ENCODE results near the gene SYNE3. TPM values are rescaled to one million over a fixed set of nuclear protein-coding genes. Genes with fewer than 3 reads are reported as not detected.

Gene SYNE3
- total RNA-seq, 1 donor from 2014 or later = 21.4 TPM

GRCh38 chr14:95526483-95527386 lies 10.3 kb upstream of the SYNE3 start:
- Histone ChIP-seq H3K27ac (ENCODE audit: low read depth, low read length) (peak overlapping the region; percentile 44), H3K9me3 (ENCODE audit: control insufficient read depth in 3 of 3, low read length in 3 of 3) (no peaks in the 10 kb centered on the region), H3K27me3 (ENCODE audit: control insufficient read depth in 3 of 3, insufficient read depth in 3 of 3, low read length in 3 of 3) (no peaks in the 10 kb centered on the region), H3K36me3 (ENCODE audit: control insufficient read depth in 3 of 3, insufficient read depth in 3 of 3, low read length in 3 of 3) (peaks cover 0 to 3% (median 3%) of the 10 kb centered on the region in 3 donors), H3K9ac (ENCODE audit: low read depth in 1 of 3, low read length in 3 of 3) (peak overlapping the region in 2 of 3 donors; percentile 2 to 38), H3K4me1 (ENCODE audit: control insufficient read depth in 3 of 3, insufficient read depth in 3 of 3, low read length in 3 of 3) (peaks cover 27 to 53% (median 33%) of the 10 kb centered on the region in 3 donors), H3K4me3 (ENCODE audit: low read length in 3 of 3) (peak overlapping the region in 1 of 3 donors; percentile 27)

- Histone ChIP-seq H3K4me3 (ENCODE audit: low read length in 3 of 3) (no peak overlapping the region), H3K4me1 (ENCODE audit: control insufficient read depth in 3 of 3, insufficient read depth in 3 of 3, low read length in 3 of 3) (peaks cover 22 to 47% (median 30%) of the 10 kb centered on the region in 3 donors), H3K9me3 (ENCODE audit: control insufficient read depth in 3 of 3, low read length in 3 of 3) (no peaks in the 10 kb centered on the region), H3K36me3 (ENCODE audit: control insufficient read depth in 3 of 3, insufficient read depth in 3 of 3, low read length in 3 of 3) (peaks cover 0 to 3% (median 3%) of the 10 kb centered on the region in 3 donors), H3K27ac (ENCODE audit: low read depth, low read length) (no peak overlapping the region), H3K27me3 (ENCODE audit: control insufficient read depth in 3 of 3, insufficient read depth in 3 of 3, low read length in 3 of 3) (no peaks in the 10 kb centered on the region), H3K9ac (ENCODE audit: low read depth in 1 of 3, low read length in 3 of 3) (peak overlapping the region in 1 of 3 donors; percentile 3)
Observed at GRCh38 chr14:95525999-95526398, 9.5 kb upstream of the SYNE3 start.

- Histone ChIP-seq H3K27ac (ENCODE audit: low read depth, low read length) (no peak overlapping the region), H3K4me3 (ENCODE audit: low read length in 3 of 3) (no peak overlapping the region), H3K27me3 (ENCODE audit: control insufficient read depth in 3 of 3, insufficient read depth in 3 of 3, low read length in 3 of 3) (no peaks in the 10 kb centered on the region), H3K36me3 (ENCODE audit: control insufficient read depth in 3 of 3, insufficient read depth in 3 of 3, low read length in 3 of 3) (no peaks in the 10 kb centered on the region), H3K4me1 (ENCODE audit: control insufficient read depth in 3 of 3, insufficient read depth in 3 of 3, low read length in 3 of 3) (peaks cover 18 to 44% (median 36%) of the 10 kb centered on the region in 3 donors), H3K9me3 (ENCODE audit: control insufficient read depth in 3 of 3, low read length in 3 of 3) (no peaks in the 10 kb centered on the region), H3K9ac (ENCODE audit: low read depth in 1 of 3, low read length in 3 of 3) (no peak overlapping the region)
Observed at GRCh38 chr14:95524706-95525512, 8.5 kb upstream of the SYNE3 start.

GRCh38 chr14:95523815-95524448 lies 7.5 kb upstream of the SYNE3 start:
- no peak overlapping the region for H3K27ac ChIP-seq (ENCODE audit: low read depth, low read length)
- no peak overlapping the region for H3K9ac ChIP-seq (ENCODE audit: low read depth in 1 of 3, low read length in 3 of 3)
- H3K4me1 ChIP-seq (ENCODE audit: control insufficient read depth in 3 of 3, insufficient read depth in 3 of 3, low read length in 3 of 3) = peaks cover 23 to 47% (median 40%) of the 10 kb centered on the region in 3 donors
- H3K36me3 ChIP-seq (ENCODE audit: control insufficient read depth in 3 of 3, insufficient read depth in 3 of 3, low read length in 3 of 3) = no peaks in the 10 kb centered on the region
- no peaks in the 10 kb centered on the region for H3K9me3 ChIP-seq (ENCODE audit: control insufficient read depth in 3 of 3, low read length in 3 of 3)
- H3K27me3 ChIP-seq (ENCODE audit: control insufficient read depth in 3 of 3, insufficient read depth in 3 of 3, low read length in 3 of 3) = no peaks in the 10 kb centered on the region
- H3K4me3 ChIP-seq (ENCODE audit: low read length in 3 of 3) = peak overlapping the region in 1 of 3 donors; percentile 38

- Histone ChIP-seq H3K36me3 (ENCODE audit: control insufficient read depth in 3 of 3, insufficient read depth in 3 of 3, low read length in 3 of 3) (no peaks in the 10 kb centered on the region), H3K4me1 (ENCODE audit: control insufficient read depth in 3 of 3, insufficient read depth in 3 of 3, low read length in 3 of 3) (peaks cover 27 to 53% (median 45%) of the 10 kb centered on the region in 3 donors), H3K4me3 (ENCODE audit: low read length in 3 of 3) (peak overlapping the region in 1 of 3 donors; percentile 15), H3K27me3 (ENCODE audit: control insufficient read depth in 3 of 3, insufficient read depth in 3 of 3, low read length in 3 of 3) (no peaks in the 10 kb centered on the region), H3K27ac (ENCODE audit: low read depth, low read length) (no peak overlapping the region), H3K9me3 (ENCODE audit: control insufficient read depth in 3 of 3, low read length in 3 of 3) (no peaks in the 10 kb centered on the region), H3K9ac (ENCODE audit: low read depth in 1 of 3, low read length in 3 of 3) (no peak overlapping the region)
Observed at GRCh38 chr14:95523051-95523814, 6.8 kb upstream of the SYNE3 start.

GRCh38 chr14:95522556-95522955 lies 6.1 kb upstream of the SYNE3 start:
- Histone ChIP-seq H3K9me3 (ENCODE audit: control insufficient read depth in 3 of 3, low read length in 3 of 3) (no peaks in the 10 kb centered on the region), H3K4me1 (ENCODE audit: control insufficient read depth in 3 of 3, insufficient read depth in 3 of 3, low read length in 3 of 3) (peaks cover 32 to 57% (median 51%) of the 10 kb centered on the region in 3 donors), H3K9ac (ENCODE audit: low read depth in 1 of 3, low read length in 3 of 3) (no peak overlapping the region), H3K36me3 (ENCODE audit: control insufficient read depth in 3 of 3, insufficient read depth in 3 of 3, low read length in 3 of 3) (no peaks in the 10 kb centered on the region), H3K4me3 (ENCODE audit: low read length in 3 of 3) (no peak overlapping the region), H3K27me3 (ENCODE audit: control insufficient read depth in 3 of 3, insufficient read depth in 3 of 3, low read length in 3 of 3) (no peaks in the 10 kb centered on the region), H3K27ac (ENCODE audit: low read depth, low read length) (no peak overlapping the region)

GRCh38 chr14:95522116-95522515 lies 5.7 kb upstream of the SYNE3 start:
- Histone ChIP-seq H3K27ac (ENCODE audit: low read depth, low read length) (no peak overlapping the region), H3K36me3 (ENCODE audit: control insufficient read depth in 3 of 3, insufficient read depth in 3 of 3, low read length in 3 of 3) (no peaks in the 10 kb centered on the region), H3K9ac (ENCODE audit: low read depth in 1 of 3, low read length in 3 of 3) (no peak overlapping the region), H3K27me3 (ENCODE audit: control insufficient read depth in 3 of 3, insufficient read depth in 3 of 3, low read length in 3 of 3) (no peaks in the 10 kb centered on the region), H3K4me1 (ENCODE audit: control insufficient read depth in 3 of 3, insufficient read depth in 3 of 3, low read length in 3 of 3) (peaks cover 34 to 58% (median 52%) of the 10 kb centered on the region in 3 donors), H3K4me3 (ENCODE audit: low read length in 3 of 3) (no peak overlapping the region), H3K9me3 (ENCODE audit: control insufficient read depth in 3 of 3, low read length in 3 of 3) (no peaks in the 10 kb centered on the region)

- H3K36me3 ChIP-seq (ENCODE audit: control insufficient read depth in 3 of 3, insufficient read depth in 3 of 3, low read length in 3 of 3) = no peaks in the 10 kb centered on the region
- no peaks in the 10 kb centered on the region for H3K27me3 ChIP-seq (ENCODE audit: control insufficient read depth in 3 of 3, insufficient read depth in 3 of 3, low read length in 3 of 3)
- no peaks in the 10 kb centered on the region for H3K9me3 ChIP-seq (ENCODE audit: control insufficient read depth in 3 of 3, low read length in 3 of 3)
- no peak overlapping the region for H3K9ac ChIP-seq (ENCODE audit: low read depth in 1 of 3, low read length in 3 of 3)
- no peak overlapping the region for H3K27ac ChIP-seq (ENCODE audit: low read depth, low read length)
- H3K4me1 ChIP-seq (ENCODE audit: control insufficient read depth in 3 of 3, insufficient read depth in 3 of 3, low read length in 3 of 3) = peaks cover 33 to 53% (median 51%) of the 10 kb centered on the region in 3 donors
- no peak overlapping the region for H3K4me3 ChIP-seq (ENCODE audit: low read length in 3 of 3)
Observed at GRCh38 chr14:95521001-95521400, 4.6 kb upstream of the SYNE3 start.

GRCh38 chr14:95520346-95520745 lies 3.9 kb upstream of the SYNE3 start:
- Histone ChIP-seq H3K27me3 (ENCODE audit: control insufficient read depth in 3 of 3, insufficient read depth in 3 of 3, low read length in 3 of 3) (no peaks in the 10 kb centered on the region), H3K4me3 (ENCODE audit: low read length in 3 of 3) (no peak overlapping the region), H3K4me1 (ENCODE audit: control insufficient read depth in 3 of 3, insufficient read depth in 3 of 3, low read length in 3 of 3) (peaks cover 40 to 57% (median 57%) of the 10 kb centered on the region in 3 donors), H3K36me3 (ENCODE audit: control insufficient read depth in 3 of 3, insufficient read depth in 3 of 3, low read length in 3 of 3) (no peaks in the 10 kb centered on the region), H3K27ac (ENCODE audit: low read depth, low read length) (peak overlapping the region; percentile 55), H3K9me3 (ENCODE audit: control insufficient read depth in 3 of 3, low read length in 3 of 3) (no peaks in the 10 kb centered on the region), H3K9ac (ENCODE audit: low read depth in 1 of 3, low read length in 3 of 3) (no peak overlapping the region)
